ENCODE data around the gene PPP1R14C.

PPP1R14C gene

GRCh38 chr6:150296890-150297289, 154.0 kb downstream of the PPP1R14C start:
- DNase-seq (ENCODE audit: low read depth in 3 of 3) = no peak

- no peak for DNase-seq (ENCODE audit: low read depth in 3 of 3)
Observed at GRCh38 chr6:150297327-150298029, 154.6 kb downstream of the PPP1R14C start.

GRCh38 chr6:150298030-150298380, 155.2 kb downstream of the PPP1R14C start:
- DNase-seq (ENCODE audit: low read depth in 3 of 3) = no peak

- DNase-seq (ENCODE audit: low read depth in 3 of 3) = no peak
Observed at GRCh38 chr6:150298676-150299075, 155.8 kb downstream of the PPP1R14C start.
